Tibial artery (tissue), 4 donors: ENCODE data around the gene SIN3B.

Experiments used
- DNase-seq, 2 donors: peaks; one replicate each; pipeline ENCODE4 v3.0.0-alpha.2; 2019
- H3K27ac ChIP-seq, 2 donors: fragments of 200-600 bp; sonication (generic) in 1 of 2; 1 replicate in 1 of 2; 2 replicates in 1 of 2; pipeline ENCODE4 v1.5.1; 2018 to 2019; ENCODE audit warnings: mild to moderate bottlenecking in 1 of 2
- H3K27me3 ChIP-seq, 2 donors: fragments of 200-600 bp; sonication (generic) in 1 of 2; one replicate each; pipeline versions ENCODE4 v1.5.1 to v1.6.0; 2016 to 2019
- H3K36me3 ChIP-seq, 3 donors: fragments of 200-600 bp; sonication (generic) in 2 of 3; one replicate each; pipeline ENCODE4 v1.5.1; 2016 to 2019; ENCODE audit warnings: mild to moderate bottlenecking in 2 of 3
- H3K4me1 ChIP-seq, 4 donors: fragments of 200-600 bp; sonication (generic) in 2 of 4; 1 replicate in 3 of 4; 2 replicates in 1 of 4; pipeline ENCODE4 v1.5.1; 2016 to 2019
- H3K4me3 ChIP-seq, 2 donors: fragments of 200-600 bp; sonication (generic) in 1 of 2; 1 replicate in 1 of 2; 2 replicates in 1 of 2; pipeline ENCODE4 v1.5.1; 2018 to 2019; ENCODE audit warnings: mild to moderate bottlenecking in 2 of 2
- H3K9me3 ChIP-seq, 3 donors: fragments of 200-600 bp; sonication (generic) in 1 of 3; one replicate each; pipeline ENCODE4 v1.5.1; 2016 to 2019
- CTCF ChIP-seq, 2 experiments: fragments of 200-600 bp in 1 of 2; fragments of 450-650 bp in 1 of 2; IDR thresholded peaks; one replicate each; pipeline ENCODE4 v1.5.1; 2017 to 2019; ENCODE audit warnings: antibody characterized with exemption in 2 of 2, mild to moderate bottlenecking in 1 of 2, moderate library complexity in 1 of 2
- intact Hi-C: fragments of 100-400 bp; cut with DNase I; formaldehyde crosslinking; loops from one replicate; pipeline ENCODE4 v1.15.0; 2023; ENCODE audit warnings: low total_unique reads

SIN3B gene

GRCh38 chr19:16894080-16894479 lies 64.9 kb downstream of the SIN3B start:
- intact Hi-C loops, result no loop called here
- TF ChIP-seq CTCF (IDR thresholded peaks at IDR 0.05), result no peak

GRCh38 chr19:16895467-16896145 lies 66.4 kb downstream of the SIN3B start:
- H3K27ac ChIP-seq, result peak overlapping the region; percentile 60 to 69
- no peak for DNase-seq
- intact Hi-C loops, result no loop called here

More at GRCh38 chr19:16894080-16894479, 64.9 kb downstream of the SIN3B start:
- peaks cover 0 to 14% of the 10 kb centered on the region in 2 donors for H3K27me3 ChIP-seq
- no peak overlapping the region for H3K27ac ChIP-seq
- no peaks in the 10 kb centered on the region for H3K36me3 ChIP-seq
- DNase-seq, result no peak
- H3K9me3 ChIP-seq, result no peaks in the 10 kb centered on the region
- no peak overlapping the region for H3K4me3 ChIP-seq
- peaks cover 0 to 28% (median 11%) of the 10 kb centered on the region in 4 donors for H3K4me1 ChIP-seq

GRCh38 chr19:16896146-16897028 lies 67.2 kb downstream of the SIN3B start:
- H3K4me3 ChIP-seq, result peak overlapping the region; percentile 58 to 83
- intact Hi-C loops, result no loop called here
- H3K9me3 ChIP-seq, result no peaks in the 10 kb centered on the region
- H3K27me3 ChIP-seq, result peaks cover 0 to 4% of the 10 kb centered on the region in 2 donors
- DNase-seq, result peak in 1 of 2 donors; percentile 74
- no peaks in the 10 kb centered on the region for H3K36me3 ChIP-seq
- no peak for TF ChIP-seq CTCF (IDR thresholded peaks at IDR 0.05)
- H3K27ac ChIP-seq, result peak overlapping the region; percentile 60 to 69
- peaks cover 0 to 22% (median 11%) of the 10 kb centered on the region in 4 donors for H3K4me1 ChIP-seq

More at GRCh38 chr19:16895467-16896145, 66.4 kb downstream of the SIN3B start:
- Histone ChIP-seq H3K9me3 (no peaks in the 10 kb centered on the region), H3K36me3 (no peaks in the 10 kb centered on the region), H3K4me1 (peaks cover 0 to 22% (median 11%) of the 10 kb centered on the region in 4 donors), H3K27me3 (peaks cover 0 to 4% of the 10 kb centered on the region in 2 donors), H3K4me3 (peak overlapping the region; percentile 58 to 83)
- TF ChIP-seq CTCF (IDR thresholded peaks at IDR 0.05), result no peak

GRCh38 chr19:16897029-16897855 lies 68.0 kb downstream of the SIN3B start:
- Histone ChIP-seq H3K27me3 (peaks cover 0 to 4% of the 10 kb centered on the region in 2 donors), H3K9me3 (no peaks in the 10 kb centered on the region), H3K27ac (peak overlapping the region; percentile 76 to 88), H3K4me3 (peak overlapping the region; percentile 58 to 83), H3K4me1 (peaks cover 0 to 22% (median 11%) of the 10 kb centered on the region in 4 donors), H3K36me3 (no peaks in the 10 kb centered on the region)
- TF ChIP-seq CTCF (IDR thresholded peaks at IDR 0.05), result no peak
- peak; percentile 96 for DNase-seq
- intact Hi-C loops, result no loop called here

GRCh38 chr19:16897856-16898161 lies 68.6 kb downstream of the SIN3B start:
- H3K4me3 ChIP-seq, result peak overlapping the region; percentile 58 to 83
- H3K27me3 ChIP-seq, result peaks cover 0 to 4% of the 10 kb centered on the region in 2 donors
- peaks cover 0 to 22% (median 11%) of the 10 kb centered on the region in 4 donors for H3K4me1 ChIP-seq
- intact Hi-C loops, result no loop called here
- peak overlapping the region; percentile 76 to 88 for H3K27ac ChIP-seq
- no peaks in the 10 kb centered on the region for H3K36me3 ChIP-seq
- DNase-seq, result peak in 1 of 2 donors; percentile 74
- no peak for TF ChIP-seq CTCF (IDR thresholded peaks at IDR 0.05)
- no peaks in the 10 kb centered on the region for H3K9me3 ChIP-seq
